GOT3 (cell line): Measurements from ENCODE around the gene PPP1R27.
"Not testable (repeated sequence)": the region's sequence is repeated elsewhere in the genome, so short reads cannot be mapped to it uniquely, and the experiment has no call there.

ENCODE experiments used
- DNase-seq: peaks from one replicate; lab custom pipeline; 2025; ENCODE audit warnings: mixed read lengths; lab: John Stamatoyannopoulos, UW

Gene PPP1R27

DNA sequence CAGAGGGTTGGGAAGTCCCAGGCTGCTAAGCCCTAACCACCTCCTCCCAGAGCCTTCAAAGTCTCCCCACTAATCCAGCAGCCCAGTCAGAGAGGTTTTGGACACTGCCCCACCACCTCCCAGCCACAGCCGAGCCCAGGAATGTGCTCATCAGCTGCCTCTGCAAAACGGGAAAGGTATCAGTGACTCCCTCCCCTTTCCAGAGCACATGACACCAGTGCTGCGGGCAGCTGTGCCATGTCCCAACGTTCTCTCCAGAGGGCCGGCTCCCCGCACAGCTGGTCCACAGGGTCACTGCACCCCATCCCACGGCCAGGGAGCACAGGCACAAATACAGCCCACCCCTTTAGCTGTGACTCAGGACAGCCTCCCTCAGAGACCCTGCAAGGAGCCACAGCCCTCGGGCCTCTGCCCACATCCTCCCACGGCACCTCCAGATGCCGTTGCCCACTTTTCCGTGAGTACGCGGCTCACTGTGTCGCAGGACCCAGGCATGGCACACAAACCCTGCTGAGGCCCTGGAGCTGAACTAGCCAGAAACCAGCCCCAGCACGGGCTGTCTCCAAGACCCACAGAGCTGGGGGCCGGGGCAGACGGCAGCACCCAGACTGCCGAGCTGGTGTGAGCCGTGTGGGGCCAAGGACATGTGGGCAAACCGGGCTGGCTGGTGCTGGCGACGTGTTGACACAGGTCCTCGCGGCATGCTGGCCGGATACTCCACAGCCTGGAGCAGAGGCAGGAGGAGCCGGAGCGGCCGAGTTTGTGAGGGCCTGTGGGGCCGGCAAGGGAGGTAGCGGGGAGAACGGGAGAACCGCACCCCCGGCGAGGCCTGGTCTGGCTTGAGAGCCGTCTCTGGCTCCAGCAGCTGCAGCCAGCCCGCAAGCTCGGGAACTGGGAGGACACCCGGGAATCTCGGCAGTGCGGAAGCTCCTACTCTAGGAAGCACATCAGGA lies 6.3 kb upstream of the PPP1R27 start:
- DNase-seq: no peak

GRCh38 chr17:81840059-81840458 lies 5.2 kb upstream of the PPP1R27 start:
- DNase-seq: not testable (repeated sequence)

GRCh38 chr17:81839301-81839700 lies 4.5 kb upstream of the PPP1R27 start:
- no peak for DNase-seq

GRCh38 chr17:81838753-81839255 lies 4.0 kb upstream of the PPP1R27 start:
- DNase-seq: no peak

DNA sequence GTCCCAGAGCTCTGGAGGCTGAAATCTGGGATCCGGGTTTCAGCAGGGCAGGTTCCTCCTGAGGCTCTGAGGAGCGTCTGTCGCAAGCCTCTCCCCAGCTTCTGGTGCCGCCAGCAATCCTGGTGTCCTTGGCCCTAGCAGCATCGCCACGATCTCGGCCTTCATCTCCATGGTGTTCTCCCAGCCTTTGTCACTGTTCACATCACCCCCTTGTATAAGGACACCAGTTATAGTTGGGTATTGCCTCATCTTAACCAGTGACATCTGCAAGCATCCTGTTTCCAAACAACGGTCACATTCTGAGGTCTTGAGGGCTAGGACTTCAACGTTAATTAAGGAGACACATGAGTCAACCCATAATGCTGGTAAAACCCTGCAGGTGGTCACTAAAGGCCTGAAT lies 2.8 kb upstream of the PPP1R27 start:
- no peak for DNase-seq

- no peak for DNase-seq
These were observed 674 bp downstream of the PPP1R27 start for GRCh38 chr17:81833921-81834830.

DNA sequence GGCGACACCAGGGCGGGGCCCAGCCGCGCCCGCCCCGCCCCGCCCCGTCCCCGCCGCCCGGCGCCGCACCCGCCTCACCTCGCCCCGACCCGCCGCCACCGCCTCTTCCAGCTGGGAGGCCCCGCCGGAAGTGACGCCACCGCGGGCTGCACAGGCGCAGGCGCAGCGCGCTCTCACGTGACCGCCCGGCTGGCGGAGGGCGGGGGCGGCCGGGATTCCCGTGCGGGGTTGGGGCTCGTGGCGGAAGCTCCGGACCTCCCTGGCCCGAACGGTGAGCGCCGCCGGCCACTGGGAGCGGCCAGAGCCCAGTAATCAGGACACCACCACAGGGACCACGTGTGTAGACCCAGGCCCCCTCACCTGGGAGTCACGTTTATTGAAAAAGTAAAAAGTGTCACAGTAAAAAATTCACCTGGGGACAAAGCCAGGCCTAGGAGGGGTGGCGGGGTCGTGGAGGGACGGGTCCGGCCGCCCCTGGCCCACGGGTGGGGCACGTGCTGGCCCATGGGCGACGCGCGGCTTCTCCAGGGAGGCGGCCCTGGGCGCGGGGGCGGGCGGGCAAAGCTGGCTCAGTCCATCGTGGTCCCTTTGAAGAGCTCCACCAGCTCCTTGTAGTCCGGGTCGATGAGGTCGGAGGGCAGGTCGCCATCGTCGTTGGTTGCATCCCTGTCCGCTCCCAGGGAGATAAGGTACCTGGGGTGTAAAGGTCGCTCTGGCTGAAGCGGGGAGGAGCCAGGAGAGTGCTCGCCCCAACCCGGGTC lies 1.5 kb downstream of the PPP1R27 start, which contains the start of gene MCRIP1:
Gene MCRIP1, minus strand, starts transcription at position 132 of the 761 bp plus-strand sequence. CDS start 8,785 bp downstream, outside the sequence.
- peak; percentile 81 for DNase-seq

DNA sequence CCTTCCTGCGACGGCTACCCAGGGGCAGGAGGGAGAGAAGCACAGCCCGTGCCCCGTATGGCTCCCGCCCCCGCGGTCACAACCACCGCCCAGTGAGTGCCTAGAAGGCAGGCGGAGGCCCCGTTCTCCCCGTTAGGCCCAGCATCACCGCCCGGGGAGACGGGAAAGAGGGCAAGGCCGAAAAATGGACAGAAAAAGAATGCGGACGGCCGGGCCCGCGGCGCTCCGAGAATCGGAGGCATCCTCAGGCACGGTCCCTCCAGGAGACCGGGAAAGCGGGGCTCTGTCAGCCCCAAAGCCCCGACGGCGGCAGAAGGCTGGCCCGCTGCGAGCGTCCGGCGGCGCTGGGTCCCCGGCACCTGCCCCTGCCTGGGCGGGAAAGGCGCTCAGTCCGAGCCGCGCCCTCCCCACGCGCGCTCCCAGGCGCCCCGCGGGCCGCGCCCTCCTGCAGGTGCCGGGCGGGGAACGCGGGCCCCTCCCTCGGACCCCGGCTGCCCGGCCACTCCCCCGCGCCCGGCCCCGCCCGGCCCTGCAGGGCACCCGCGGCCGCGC lies 2.2 kb downstream of the PPP1R27 start:
- DNase-seq: no peak

GRCh38 chr17:81831957-81832607 lies 2.8 kb downstream of the PPP1R27 start:
- DNase-seq: no peak

DNA sequence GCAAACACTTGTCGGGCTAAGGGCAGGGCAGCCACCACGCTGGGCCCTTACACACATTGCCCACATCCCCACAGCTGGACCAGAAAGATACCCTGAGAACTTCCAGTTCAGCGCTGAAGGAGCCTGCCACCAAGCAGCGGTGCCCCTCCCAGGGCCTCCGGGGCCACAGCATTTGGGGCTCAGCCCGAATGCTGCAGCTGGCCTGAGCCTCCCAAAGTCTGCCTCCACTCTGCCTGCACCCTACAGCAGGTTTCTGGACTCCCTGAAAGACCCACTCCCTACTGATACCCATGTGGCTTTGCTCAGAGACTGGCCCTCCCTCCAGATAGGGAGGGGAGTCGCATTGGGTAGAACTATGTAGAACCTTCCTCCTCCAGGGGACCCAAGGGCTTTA lies 3.3 kb downstream of the PPP1R27 start:
- no peak for DNase-seq

DNA sequence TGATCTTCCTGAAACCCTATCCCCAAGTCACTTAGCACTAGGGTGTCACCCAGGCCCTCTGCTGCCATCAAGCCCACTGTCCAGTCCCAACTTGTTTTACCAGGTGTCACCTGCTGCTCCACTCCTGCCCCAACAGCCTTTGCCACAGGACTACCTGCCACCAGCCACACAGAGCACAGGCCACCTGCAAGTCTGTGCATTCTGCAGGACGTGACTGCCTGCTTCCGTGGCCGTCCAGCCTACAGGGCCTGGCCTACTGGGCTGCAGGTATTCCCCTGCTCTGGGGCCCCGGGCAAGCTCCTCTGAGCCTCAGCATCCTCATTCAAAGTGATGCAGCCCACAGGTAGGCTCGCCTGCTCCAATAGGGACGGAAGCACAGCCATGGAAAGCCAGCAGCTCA lies 5.0 kb downstream of the PPP1R27 start:
- no peak for DNase-seq

DNA sequence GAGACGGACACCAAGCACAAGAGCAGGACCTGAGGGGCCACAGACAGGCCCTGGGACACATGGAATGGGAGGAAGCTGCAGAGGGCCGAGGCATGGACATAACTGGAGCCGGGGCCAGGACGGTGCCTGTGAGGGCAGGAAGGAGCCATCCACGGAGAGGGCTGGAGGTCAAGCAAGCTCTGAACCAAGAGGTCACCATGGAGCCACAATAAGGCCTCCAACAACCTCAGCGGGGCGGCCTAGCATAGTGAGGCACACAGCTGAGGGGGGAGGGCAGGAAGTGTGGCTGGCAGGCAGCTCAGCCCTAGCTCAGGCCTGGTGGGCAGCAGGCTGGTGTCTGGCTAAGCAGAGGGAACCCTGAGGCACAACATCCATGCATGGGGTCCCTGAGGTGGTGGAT lies 6.2 kb downstream of the PPP1R27 start:
- no peak for DNase-seq

- no peak for DNase-seq
These were observed 8.9 kb downstream of the PPP1R27 start for GRCh38 chr17:81825841-81826466.

- no peak for DNase-seq
These were observed 10.3 kb downstream of the PPP1R27 start for GRCh38 chr17:81824595-81824994.

DNA sequence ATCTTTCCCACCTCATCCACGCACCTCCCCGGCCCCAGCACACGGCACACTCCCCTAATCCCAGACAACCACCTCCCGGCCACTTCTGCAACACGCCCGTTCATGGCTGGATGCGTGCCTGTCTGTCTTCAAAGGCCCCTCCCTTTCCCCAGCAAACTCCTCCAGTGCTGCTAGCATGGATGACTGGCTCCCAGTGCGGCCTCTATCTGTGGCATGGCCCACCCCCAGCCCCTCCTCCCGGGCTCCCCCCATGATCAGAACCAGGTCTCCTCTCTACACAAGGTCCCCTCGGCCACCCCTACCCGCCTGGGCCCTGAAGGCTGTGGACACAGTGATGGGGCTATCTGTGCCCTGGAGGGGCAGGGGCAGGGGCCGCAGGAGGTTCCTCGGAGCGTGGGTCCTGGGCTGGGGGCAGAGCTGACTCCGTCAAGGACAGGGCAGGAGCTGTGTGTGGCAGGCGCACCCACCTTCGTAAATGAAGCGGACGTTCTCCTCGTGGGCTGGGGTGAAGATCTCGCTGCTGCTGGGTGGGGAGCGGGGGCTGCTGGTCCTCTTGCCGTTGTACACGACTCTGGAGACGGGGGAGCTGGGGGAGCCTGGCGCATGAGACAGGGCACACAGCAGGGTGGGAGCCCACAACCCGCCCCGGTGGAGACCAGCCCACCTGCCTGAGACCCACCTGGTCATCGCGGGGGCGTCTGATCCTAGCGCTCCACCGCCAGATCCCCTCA lies 10.9 kb downstream of the PPP1R27 start:
- DNase-seq: no peak

DNA sequence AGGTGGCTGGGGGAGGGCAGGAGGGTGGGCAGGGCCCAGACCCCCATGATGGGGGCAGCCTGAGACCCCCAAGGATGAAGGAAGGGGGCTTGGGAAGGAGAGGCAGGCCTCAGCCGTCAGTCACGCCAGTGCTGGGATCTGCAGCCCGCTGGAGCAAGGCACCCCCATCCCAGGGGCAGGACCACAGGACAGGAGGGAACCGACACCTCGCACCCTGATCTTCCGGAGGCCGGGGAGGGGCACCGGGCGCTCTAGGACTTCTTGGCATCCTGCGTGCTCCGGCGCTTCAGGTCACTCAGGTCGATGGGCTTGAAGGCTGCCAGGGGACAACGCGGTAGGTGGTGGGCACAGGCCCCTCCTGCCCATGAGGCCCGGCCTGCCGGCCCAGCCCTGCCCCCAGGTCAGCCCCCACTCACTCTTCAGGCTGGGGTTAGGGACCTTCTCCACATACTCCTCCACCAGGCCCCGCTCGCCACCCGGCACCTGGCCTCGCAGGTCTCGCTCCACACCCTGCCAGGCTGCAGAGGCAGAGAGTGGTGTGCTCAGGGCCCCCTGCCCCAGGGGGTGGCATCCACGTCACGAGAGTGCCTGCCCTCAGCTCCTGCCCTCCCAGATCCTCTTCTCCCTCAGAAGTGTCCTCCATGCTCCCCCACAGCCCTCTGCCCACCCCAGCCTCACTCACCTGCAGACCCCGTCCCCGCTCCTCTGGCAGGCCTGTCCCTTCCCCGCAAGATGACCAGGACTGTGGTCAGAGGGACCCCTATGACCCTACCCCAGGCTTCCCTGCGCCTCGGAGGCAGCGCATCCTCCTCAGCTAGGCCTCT lies 11.6 kb downstream of the PPP1R27 start:
- no peak for DNase-seq

- DNase-seq: no peak
These were observed 12.6 kb downstream of the PPP1R27 start for GRCh38 chr17:81822312-81822637.

GRCh38 chr17:81821603-81822311 lies 13.1 kb downstream of the PPP1R27 start:
- no peak for DNase-seq
